PC-9 (cell line): ENCODE measurements around the gene ZC3H15.

ENCODE experiments used
- EZH2 ChIP-seq: fragments of 200-600 bp; sonication (generic); IDR thresholded peaks from 2 replicates; pipeline ENCODE4 v1.8.0; 2017; ENCODE audit warnings: antibody characterized with exemption, low read depth
- TF ChIP-seq, protein P1 (sequence below): fragments of 200-600 bp; sonication (generic); conservative IDR thresholded peaks from 2 replicates; pipeline ENCODE4 v1.6.1; 2017; ENCODE audit warnings: mixed run types, antibody characterized with exemption, mild to moderate bottlenecking, moderate library complexity

DNA sequence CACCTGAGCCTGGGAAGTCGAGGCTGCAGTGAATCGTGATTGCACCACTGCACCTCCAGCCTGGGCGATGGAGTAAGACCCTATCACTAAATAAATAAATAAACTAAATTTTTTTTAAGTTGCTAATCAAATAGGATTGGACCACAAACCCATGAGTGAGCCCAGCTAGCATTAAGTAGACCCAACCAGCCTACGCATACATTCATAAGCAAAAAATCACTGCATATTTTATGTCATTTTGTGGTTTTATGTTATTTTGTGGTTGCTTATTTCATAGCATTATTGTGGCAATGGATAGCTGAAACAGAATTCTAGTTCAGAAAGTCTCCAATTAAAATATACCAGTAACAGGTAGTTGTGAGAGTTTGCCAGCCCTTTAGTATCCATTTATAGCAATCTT lies 29.1 kb upstream of the ZC3H15 start:
- TF ChIP-seq, protein P1, sequence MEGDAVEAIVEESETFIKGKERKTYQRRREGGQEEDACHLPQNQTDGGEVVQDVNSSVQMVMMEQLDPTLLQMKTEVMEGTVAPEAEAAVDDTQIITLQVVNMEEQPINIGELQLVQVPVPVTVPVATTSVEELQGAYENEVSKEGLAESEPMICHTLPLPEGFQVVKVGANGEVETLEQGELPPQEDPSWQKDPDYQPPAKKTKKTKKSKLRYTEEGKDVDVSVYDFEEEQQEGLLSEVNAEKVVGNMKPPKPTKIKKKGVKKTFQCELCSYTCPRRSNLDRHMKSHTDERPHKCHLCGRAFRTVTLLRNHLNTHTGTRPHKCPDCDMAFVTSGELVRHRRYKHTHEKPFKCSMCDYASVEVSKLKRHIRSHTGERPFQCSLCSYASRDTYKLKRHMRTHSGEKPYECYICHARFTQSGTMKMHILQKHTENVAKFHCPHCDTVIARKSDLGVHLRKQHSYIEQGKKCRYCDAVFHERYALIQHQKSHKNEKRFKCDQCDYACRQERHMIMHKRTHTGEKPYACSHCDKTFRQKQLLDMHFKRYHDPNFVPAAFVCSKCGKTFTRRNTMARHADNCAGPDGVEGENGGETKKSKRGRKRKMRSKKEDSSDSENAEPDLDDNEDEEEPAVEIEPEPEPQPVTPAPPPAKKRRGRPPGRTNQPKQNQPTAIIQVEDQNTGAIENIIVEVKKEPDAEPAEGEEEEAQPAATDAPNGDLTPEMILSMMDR = no peak
- TF ChIP-seq EZH2 = no peak
